Measurements from ENCODE around the gene BCL2L13.

DNA sequence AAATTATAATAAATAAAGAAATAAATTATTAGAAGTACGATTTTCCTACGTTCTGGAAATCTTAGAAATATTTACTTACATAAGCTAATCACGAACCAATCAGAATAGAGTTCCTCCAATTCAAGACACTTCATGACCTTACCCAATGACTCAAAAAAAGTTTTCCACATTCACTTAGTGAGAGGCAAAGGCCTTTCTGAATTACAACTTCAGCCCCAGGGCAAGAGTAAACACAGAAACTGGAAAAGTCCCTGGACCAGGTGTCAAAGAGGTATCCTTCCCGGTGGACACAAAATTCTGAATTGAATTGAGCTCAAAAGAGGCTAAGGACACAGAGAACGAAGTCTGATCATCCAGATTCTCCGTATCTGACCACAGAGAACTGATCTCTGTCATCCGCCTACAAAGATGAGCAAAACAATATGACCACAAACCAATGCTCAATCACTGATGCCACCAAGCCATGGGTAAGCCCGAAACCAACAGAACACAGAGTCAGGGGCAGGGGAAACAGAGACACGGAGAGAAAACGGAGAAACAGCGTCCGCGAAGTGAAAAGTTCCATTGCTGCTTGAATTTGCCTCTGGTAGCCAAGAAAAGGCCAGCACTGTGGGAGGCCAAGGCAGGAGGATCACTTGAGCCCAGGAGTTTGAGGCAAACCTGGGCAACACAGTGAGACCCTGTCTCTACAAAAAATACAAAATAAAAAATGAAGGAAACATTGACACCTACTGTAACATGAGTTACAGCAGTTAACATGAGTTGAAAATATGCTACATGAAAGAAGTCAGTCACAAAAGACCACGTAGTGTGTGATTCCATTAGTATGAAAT is 128.9 kb downstream of the BCL2L13 start:
- TF ChIP-seq ELF4 (CRISPR knock-in tag; IDR thresholded peaks at IDR 0.05; ENCODE audit: low read depth) (no peak), HMGA2 (CRISPR knock-in tag; IDR thresholded peaks at IDR 0.05) (no peak), CTCF (IDR thresholded peaks at IDR 0.05) (no peak), CBFB (CRISPR knock-in tag; IDR thresholded peaks at IDR 0.05; ENCODE audit: low read depth) (no peak), RELA (CRISPR knock-in tag; IDR thresholded peaks at IDR 0.05; ENCODE audit: borderline replicate concordance) (no peak), E2F1 (CRISPR knock-in tag; IDR thresholded peaks at IDR 0.05) (no peak)
- TF ChIP-seq, protein P1, sequence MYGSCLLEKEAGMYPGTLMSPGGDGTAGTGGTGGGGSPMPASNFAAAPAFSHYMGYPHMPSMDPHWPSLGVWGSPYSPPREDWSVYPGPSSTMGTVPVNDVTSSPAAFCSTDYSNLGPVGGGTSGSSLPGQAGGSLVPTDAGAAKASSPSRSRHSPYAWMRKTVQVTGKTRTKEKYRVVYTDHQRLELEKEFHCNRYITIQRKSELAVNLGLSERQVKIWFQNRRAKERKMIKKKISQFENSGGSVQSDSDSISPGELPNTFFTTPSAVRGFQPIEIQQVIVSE (CRISPR knock-in tag; IDR thresholded peaks at IDR 0.05; ENCODE audit: borderline replicate concordance), result no peak
- TF ChIP-seq, protein P2, sequence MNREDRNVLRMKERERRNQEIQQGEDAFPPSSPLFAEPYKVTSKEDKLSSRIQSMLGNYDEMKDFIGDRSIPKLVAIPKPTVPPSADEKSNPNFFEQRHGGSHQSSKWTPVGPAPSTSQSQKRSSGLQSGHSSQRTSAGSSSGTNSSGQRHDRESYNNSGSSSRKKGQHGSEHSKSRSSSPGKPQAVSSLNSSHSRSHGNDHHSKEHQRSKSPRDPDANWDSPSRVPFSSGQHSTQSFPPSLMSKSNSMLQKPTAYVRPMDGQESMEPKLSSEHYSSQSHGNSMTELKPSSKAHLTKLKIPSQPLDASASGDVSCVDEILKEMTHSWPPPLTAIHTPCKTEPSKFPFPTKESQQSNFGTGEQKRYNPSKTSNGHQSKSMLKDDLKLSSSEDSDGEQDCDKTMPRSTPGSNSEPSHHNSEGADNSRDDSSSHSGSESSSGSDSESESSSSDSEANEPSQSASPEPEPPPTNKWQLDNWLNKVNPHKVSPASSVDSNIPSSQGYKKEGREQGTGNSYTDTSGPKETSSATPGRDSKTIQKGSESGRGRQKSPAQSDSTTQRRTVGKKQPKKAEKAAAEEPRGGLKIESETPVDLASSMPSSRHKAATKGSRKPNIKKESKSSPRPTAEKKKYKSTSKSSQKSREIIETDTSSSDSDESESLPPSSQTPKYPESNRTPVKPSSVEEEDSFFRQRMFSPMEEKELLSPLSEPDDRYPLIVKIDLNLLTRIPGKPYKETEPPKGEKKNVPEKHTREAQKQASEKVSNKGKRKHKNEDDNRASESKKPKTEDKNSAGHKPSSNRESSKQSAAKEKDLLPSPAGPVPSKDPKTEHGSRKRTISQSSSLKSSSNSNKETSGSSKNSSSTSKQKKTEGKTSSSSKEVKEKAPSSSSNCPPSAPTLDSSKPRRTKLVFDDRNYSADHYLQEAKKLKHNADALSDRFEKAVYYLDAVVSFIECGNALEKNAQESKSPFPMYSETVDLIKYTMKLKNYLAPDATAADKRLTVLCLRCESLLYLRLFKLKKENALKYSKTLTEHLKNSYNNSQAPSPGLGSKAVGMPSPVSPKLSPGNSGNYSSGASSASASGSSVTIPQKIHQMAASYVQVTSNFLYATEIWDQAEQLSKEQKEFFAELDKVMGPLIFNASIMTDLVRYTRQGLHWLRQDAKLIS (CRISPR knock-in tag; IDR thresholded peaks at IDR 0.05; ENCODE audit: borderline replicate concordance), result no peak
- TF ChIP-seq, protein P3, sequence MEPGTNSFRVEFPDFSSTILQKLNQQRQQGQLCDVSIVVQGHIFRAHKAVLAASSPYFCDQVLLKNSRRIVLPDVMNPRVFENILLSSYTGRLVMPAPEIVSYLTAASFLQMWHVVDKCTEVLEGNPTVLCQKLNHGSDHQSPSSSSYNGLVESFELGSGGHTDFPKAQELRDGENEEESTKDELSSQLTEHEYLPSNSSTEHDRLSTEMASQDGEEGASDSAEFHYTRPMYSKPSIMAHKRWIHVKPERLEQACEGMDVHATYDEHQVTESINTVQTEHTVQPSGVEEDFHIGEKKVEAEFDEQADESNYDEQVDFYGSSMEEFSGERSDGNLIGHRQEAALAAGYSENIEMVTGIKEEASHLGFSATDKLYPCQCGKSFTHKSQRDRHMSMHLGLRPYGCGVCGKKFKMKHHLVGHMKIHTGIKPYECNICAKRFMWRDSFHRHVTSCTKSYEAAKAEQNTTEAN (CRISPR knock-in tag; IDR thresholded peaks at IDR 0.05), result no peak
